ENCODE measurements around the gene ZNF260.
A peak's percentile ranks its signal among the peaks of the same experiment; 100 is the strongest.
"Not testable (repeated sequence)": the region's sequence is repeated elsewhere in the genome, so short reads cannot be mapped to it uniquely, and the experiment has no call there.

ZNF260 gene

DNA sequence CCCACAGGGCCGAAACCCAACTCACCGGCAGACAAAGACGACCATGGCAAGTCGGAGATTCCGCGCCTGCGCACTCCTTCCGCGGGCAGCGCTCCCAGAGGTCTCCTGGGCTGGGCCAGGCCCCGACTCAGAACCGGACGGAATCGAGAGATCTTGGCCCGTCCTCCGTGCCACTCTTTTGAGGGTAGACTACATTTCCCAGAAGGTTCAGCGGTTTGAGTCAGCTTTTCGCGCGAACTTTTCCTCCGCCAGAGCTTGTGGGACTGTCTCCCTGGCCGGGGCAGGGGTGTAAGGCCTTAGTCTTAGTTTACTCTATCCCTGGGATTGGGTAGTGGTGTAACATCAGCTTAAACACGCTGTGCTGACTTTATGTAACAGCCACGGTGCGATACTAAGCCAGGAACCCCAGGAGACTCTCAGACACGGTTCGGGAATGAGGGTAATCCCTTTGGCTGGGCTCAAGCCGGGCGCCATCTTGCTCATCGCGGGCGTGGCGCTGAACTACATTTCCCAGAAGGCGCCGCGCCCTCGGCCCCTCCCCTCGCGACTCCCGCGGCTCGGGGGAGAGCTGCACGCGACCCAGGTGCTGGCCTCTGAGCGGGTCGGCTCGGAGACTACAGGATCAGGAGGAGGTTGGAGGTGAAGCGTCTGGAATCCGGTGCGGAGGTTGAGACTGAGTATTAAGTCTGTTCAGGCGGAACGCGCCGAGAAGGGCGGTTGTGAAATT is at the start of gene ZNF260:
TSS of gene ZNF260 (minus strand) at position 78 of the 727 bp plus-strand sequence. CDS start 13,033 bp downstream, outside the sequence.
- DNase-seq (ENCODE audit: low read depth) = peak; percentile 89

- no peak for DNase-seq (ENCODE audit: low read depth)
Observed at GRCh38 chr19:36577271-36577996, 49.4 kb upstream of the ZNF260 start.

DNA sequence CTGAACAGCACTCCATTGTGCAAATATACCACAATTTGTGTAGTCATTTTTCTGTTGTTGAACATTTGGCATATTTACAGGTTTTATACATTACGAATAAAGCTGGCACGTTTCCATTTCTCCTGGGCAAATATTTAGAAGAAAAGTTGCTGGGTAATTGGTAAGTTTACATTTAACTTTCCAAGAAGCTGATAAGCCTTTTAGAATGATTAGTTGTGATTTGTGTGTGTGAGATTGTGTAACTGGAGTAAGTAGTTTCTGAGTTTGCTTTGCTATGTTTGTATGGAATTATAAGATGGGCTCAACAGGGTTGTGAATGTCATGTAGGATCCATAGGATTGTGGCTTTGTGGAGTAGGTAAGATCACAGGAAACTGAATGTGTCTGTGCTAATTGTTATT is 46.7 kb upstream of the ZNF260 start:
- DNase-seq (ENCODE audit: low read depth) = no peak

GRCh38 chr19:36573895-36574720 is 46.0 kb upstream of the ZNF260 start:
- DNase-seq (ENCODE audit: low read depth) = no peak

DNA sequence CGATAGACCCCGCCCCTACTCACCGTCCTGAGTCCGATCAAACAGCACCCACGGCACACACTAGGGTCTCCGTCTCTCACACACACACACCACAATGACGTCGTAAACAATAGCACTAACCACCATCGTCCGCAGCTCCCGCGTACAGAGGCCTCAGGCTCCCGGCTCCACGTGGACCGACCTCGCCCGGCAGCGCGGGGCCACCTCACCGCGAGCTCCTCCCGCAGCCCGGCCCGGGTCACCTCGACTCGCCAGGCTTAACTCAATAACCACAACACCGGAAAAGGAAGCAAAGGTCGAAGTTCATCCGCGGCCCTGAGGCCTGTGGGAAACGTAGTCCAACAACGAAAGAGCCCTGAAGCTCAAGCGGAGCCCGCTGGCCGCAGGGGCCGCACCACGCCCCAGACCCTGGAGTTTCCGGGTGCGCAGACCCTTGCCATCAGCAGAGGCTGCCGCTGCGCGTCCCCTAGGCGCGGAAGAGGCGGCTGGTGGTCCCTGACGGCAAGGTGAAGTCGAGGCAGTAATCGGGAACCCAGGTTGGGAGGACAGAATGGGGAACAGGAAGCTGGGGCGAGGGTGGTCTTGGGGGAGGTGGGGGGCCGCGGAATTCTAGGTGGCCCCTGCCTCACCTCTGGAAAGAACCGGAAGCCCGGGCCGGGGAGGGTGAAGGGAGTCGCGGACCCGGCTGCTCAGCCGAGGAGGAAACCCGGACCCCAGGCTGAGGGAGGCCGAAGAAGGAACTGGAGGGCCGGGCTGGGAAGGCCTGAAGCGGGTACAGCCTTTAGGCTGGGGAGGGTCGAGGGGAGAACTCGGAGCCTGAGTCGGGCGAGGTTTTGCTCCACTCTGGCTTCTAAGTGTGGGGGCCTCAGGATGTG is 45.2 kb upstream of the ZNF260 start, which contains the start of gene ZNF529:
TSS of gene ZNF529 (minus strand) at position 273 of the 875 bp plus-strand sequence. CDS start 946 bp downstream, outside the sequence.
- peak; percentile 75 for DNase-seq (ENCODE audit: low read depth)

- DNase-seq (ENCODE audit: low read depth) = no peak
Observed at GRCh38 chr19:36572593-36573019, 44.5 kb upstream of the ZNF260 start.

GRCh38 chr19:36564391-36564790 is 36.3 kb upstream of the ZNF260 start:
- DNase-seq (ENCODE audit: low read depth) = no peak

- DNase-seq (ENCODE audit: low read depth) = no peak
Observed at GRCh38 chr19:36547001-36547732, 19.1 kb upstream of the ZNF260 start.

GRCh38 chr19:36528921-36529518 is 949 bp upstream of the ZNF260 start:
- DNase-seq (ENCODE audit: low read depth) = no peak

GRCh38 chr19:36527873-36528193 is 238 bp downstream of the ZNF260 start:
- no peak for DNase-seq (ENCODE audit: low read depth)

- no peak for DNase-seq (ENCODE audit: low read depth)
Observed at GRCh38 chr19:36527341-36527740, 730 bp downstream of the ZNF260 start.

DNA sequence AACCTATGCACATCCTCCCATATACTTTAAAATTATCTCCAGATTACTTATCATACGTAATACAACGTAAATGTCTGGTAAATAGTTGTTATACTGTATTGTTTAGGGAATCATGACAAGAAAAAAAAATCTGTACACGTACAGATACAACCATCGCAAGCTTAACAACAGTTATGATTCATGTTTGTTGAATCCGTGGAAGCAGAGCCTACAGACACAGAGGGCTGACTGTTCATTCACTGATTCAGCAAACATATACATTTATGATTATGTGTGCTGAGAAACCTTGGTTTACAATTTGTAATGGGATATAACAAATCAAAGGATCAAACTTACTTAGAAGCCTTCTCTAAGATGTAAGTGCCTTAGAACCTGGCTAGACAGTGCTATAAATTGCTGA is 1.5 kb downstream of the ZNF260 start:
- no peak for DNase-seq (ENCODE audit: low read depth)

- DNase-seq (ENCODE audit: low read depth) = no peak
Observed at GRCh38 chr19:36524617-36525016, 3.5 kb downstream of the ZNF260 start.

DNA sequence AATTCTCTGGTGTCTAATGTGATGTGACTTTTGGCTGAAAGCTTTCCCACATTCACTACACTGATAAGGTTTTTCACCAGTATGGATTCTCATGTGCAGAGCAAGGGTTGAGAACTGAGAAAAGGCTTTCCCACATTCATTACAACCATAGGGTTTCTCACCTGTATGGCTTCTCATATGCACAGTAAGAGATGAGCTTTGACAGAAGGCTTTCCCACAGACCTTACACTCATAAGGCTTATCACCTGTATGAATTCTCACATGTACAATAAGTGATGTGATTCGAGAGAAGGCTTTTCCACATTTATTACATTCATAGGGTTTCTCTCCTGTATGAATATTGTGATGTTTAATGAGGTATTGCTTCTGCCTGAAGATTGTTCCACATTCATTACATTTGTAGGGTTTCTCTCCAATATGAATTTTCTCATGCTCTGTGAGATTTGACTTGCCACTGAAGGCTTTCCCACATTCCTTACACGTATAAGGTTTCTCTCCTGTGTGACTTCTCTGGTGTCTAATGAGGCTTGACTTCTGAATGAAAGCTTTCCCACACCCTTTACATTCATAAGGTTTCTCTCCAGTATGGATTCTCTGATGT is 14.0 kb downstream of the ZNF260 start:
- DNase-seq (ENCODE audit: low read depth) = no peak

DNA sequence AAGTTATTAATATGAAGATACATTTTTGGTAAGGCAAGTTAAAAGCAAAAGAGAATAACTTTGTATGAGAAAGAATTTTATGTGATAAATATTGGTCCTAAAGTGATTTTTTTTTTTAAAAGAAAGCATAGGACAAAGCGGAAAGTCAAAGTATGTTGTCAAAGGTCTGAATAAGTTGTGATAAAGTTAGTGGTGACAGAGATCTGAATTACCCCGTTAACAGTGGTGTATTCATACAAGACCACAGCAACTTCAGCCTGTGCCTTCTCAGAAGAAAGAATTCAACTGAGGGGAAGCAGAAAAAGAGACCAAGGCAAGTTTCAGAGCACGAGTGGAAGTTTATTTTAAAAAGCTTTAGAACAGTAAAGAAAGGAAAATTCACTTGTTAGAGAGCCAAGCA is 19.7 kb downstream of the ZNF260 start:
- no peak for DNase-seq (ENCODE audit: low read depth)

DNA sequence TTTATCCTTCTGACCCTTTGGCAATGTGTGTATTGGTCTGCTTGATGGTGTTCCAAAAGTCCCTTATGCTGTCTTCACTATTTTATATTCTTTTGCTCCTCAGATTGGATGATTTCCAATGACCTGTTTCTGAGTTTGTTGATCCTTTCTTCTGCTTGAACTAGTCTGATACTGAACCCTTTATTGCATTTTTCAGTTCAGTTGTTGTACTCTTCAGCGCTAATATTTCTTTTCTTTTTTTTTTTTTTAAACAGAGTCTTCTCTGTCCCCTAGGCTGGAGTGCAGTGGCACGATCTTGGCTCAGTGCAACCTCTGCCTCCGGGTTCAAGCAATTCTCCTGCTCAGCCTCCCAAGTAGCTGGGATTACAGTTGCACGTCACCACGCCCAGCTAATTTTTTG is 26.1 kb downstream of the ZNF260 start:
- no peak for DNase-seq (ENCODE audit: low read depth)

- no peak for DNase-seq (ENCODE audit: low read depth)
Observed at GRCh38 chr19:36497001-36497400, 31.1 kb downstream of the ZNF260 start.

DNA sequence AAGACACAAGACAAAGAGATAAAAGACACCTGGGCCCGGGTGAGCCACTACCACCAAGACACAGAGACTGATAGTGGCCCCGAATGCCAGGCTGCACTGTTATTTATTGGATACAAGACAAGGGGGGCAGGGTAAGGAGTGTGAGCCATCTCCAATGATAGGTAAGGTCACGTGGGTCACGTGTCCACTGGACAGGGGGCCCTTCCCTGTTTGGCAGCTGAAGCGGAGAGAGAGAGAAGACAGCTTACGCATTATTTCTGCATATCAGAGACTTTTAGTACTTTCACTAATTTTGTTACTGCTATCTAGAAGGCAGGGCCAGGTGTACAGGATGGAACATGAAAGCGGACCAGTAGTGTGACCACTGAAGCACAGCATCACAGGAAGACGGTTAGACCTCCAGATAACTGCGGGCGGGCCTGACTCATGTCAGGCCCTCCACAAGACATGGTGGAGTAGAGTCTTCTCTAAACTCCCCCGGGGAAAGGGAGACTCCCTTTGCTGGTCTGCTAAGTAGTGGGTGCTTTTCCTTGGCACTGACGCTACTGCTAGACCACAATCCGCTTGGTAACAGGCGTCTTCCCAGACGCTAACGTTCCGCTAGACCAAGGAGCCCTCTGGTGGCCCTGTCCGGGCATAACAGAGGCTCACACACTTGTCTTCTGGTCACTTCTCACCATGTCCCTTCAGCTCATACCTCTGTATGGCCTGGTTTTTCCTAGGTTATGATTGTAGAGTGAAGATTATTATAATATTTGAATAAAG is 35.2 kb downstream of the ZNF260 start:
- not testable (repeated sequence) for DNase-seq (ENCODE audit: low read depth)

GRCh38 chr19:36490846-36491245 is 37.2 kb downstream of the ZNF260 start:
- DNase-seq (ENCODE audit: low read depth) = not testable (repeated sequence)
